Subcutaneous abdominal adipose tissue (tissue), 5 donors: ENCODE measurements around the gene MAP1S.
"Not testable (repeated sequence)": the region's sequence is repeated elsewhere in the genome, so short reads cannot be mapped to it uniquely, and the experiment has no call there.

Experiments used
- H3K27ac ChIP-seq: one replicate; pipeline ENCODE4 v1.7.0; 2013; ENCODE audit warnings: low read depth, mild to moderate bottlenecking, inconsistent platforms, low read length, moderate library complexity
- H3K27me3 ChIP-seq, 5 donors: one replicate each; pipeline ENCODE4 v1.7.0; 2013; ENCODE audit warnings: low read length in 5 of 5, inconsistent platforms in 1 of 5; ENCODE audit not compliant: control insufficient read depth in 5 of 5, insufficient read depth in 4 of 5
- H3K36me3 ChIP-seq, 5 donors: one replicate each; pipeline ENCODE4 v1.7.0; 2013; ENCODE audit warnings: low read length in 5 of 5; ENCODE audit not compliant: control insufficient read depth in 5 of 5, insufficient read depth in 5 of 5
- H3K4me1 ChIP-seq, 5 donors: one replicate each; pipeline ENCODE4 v1.7.0; 2013; ENCODE audit warnings: low read length in 5 of 5, mild to moderate bottlenecking in 3 of 5, moderate library complexity in 1 of 5; ENCODE audit not compliant: control insufficient read depth in 5 of 5, insufficient read depth in 5 of 5
- H3K4me3 ChIP-seq, 5 donors: one replicate each; pipeline ENCODE4 v1.7.0; 2013; ENCODE audit warnings: low read length in 5 of 5, low read depth in 1 of 5
- H3K9ac ChIP-seq, 5 donors: one replicate each; pipeline ENCODE4 v1.7.0; 2013; ENCODE audit warnings: low read length in 5 of 5, mild to moderate bottlenecking in 4 of 5, moderate library complexity in 3 of 5
- H3K9me3 ChIP-seq, 5 donors: one replicate each; pipeline ENCODE4 v1.7.0; 2013; ENCODE audit warnings: low read length in 5 of 5; ENCODE audit not compliant: control insufficient read depth in 5 of 5
- donor health status: healthy.
- donor health status: healthy.
- donor health status: healthy.
- donor health status: healthy.
- donor health status: healthy.

Gene MAP1S

GRCh38 chr19:17775245-17775927 lies 56.1 kb downstream of the MAP1S start:
- no peak overlapping the region for H3K4me3 ChIP-seq
- peaks cover 0 to 3% (median 0%) of the 10 kb centered on the region in 5 donors for H3K9me3 ChIP-seq
- peaks cover 0 to 40% (median 21%) of the 10 kb centered on the region in 5 donors for H3K4me1 ChIP-seq
- peaks cover 0 to 3% (median 0%) of the 10 kb centered on the region in 5 donors for H3K36me3 ChIP-seq
- H3K27me3 ChIP-seq, result peaks cover 0 to 7% (median 0%) of the 10 kb centered on the region in 5 donors
- no peak overlapping the region for H3K9ac ChIP-seq
- peak overlapping the region; percentile 44 for H3K27ac ChIP-seq

- Histone ChIP-seq H3K36me3 (peaks cover 0 to 3% (median 0%) of the 10 kb centered on the region in 5 donors), H3K27ac (peak overlapping the region; percentile 44), H3K4me1 (peaks cover 0 to 40% (median 21%) of the 10 kb centered on the region in 5 donors)
Measured at GRCh38 chr19:17775991-17776803, 56.9 kb downstream of the MAP1S start.

GRCh38 chr19:17777840-17778239 lies 58.6 kb downstream of the MAP1S start:
- not testable (repeated sequence) for H3K9ac ChIP-seq, H3K4me3 ChIP-seq, H3K9me3 ChIP-seq, H3K27me3 ChIP-seq, H3K27ac ChIP-seq, H3K36me3 ChIP-seq
- peaks cover 0 to 39% (median 21%) of the 10 kb centered on the region in 5 donors for H3K4me1 ChIP-seq

More at GRCh38 chr19:17775991-17776803, 56.9 kb downstream of the MAP1S start:
- Histone ChIP-seq H3K9me3 (peaks cover 0 to 3% (median 0%) of the 10 kb centered on the region in 5 donors), H3K9ac (peak overlapping the region in 1 of 5 donors; percentile 63), H3K27me3 (peaks cover 0 to 7% (median 0%) of the 10 kb centered on the region in 5 donors), H3K4me3 (no peak overlapping the region)

GRCh38 chr19:17778251-17778967 lies 59.1 kb downstream of the MAP1S start:
- H3K9ac ChIP-seq, result no peak overlapping the region
- H3K27ac ChIP-seq, result no peak overlapping the region
- no peaks in the 10 kb centered on the region for H3K36me3 ChIP-seq
- H3K4me1 ChIP-seq, result peaks cover 0 to 37% (median 21%) of the 10 kb centered on the region in 5 donors
- H3K4me3 ChIP-seq, result peak overlapping the region in 2 of 5 donors; percentile 0 to 1
- H3K9me3 ChIP-seq, result peaks cover 0 to 6% (median 4%) of the 10 kb centered on the region in 5 donors
- peaks cover 0 to 7% (median 0%) of the 10 kb centered on the region in 5 donors for H3K27me3 ChIP-seq

GRCh38 chr19:17778968-17779929 lies 60.0 kb downstream of the MAP1S start:
- H3K36me3 ChIP-seq, result no peaks in the 10 kb centered on the region
- peaks cover 0 to 7% (median 0%) of the 10 kb centered on the region in 5 donors for H3K27me3 ChIP-seq
- no peak overlapping the region for H3K9ac ChIP-seq
- peaks cover 0 to 41% (median 24%) of the 10 kb centered on the region in 5 donors for H3K4me1 ChIP-seq
- H3K4me3 ChIP-seq, result peak overlapping the region in 2 of 5 donors; percentile 0 to 1
- H3K27ac ChIP-seq, result no peak overlapping the region
- peaks cover 0 to 6% (median 4%) of the 10 kb centered on the region in 5 donors for H3K9me3 ChIP-seq

- no peak overlapping the region for H3K27ac ChIP-seq
- H3K4me1 ChIP-seq, result peaks cover 0 to 38% (median 24%) of the 10 kb centered on the region in 5 donors
- H3K36me3 ChIP-seq, result no peaks in the 10 kb centered on the region
- no peak overlapping the region for H3K4me3 ChIP-seq
- H3K27me3 ChIP-seq, result peaks cover 0 to 7% (median 0%) of the 10 kb centered on the region in 5 donors
- H3K9ac ChIP-seq, result no peak overlapping the region
- H3K9me3 ChIP-seq, result peaks cover 0 to 6% (median 4%) of the 10 kb centered on the region in 5 donors
Measured at GRCh38 chr19:17780781-17781180, 61.5 kb downstream of the MAP1S start.

- not testable (repeated sequence) for H3K27me3 ChIP-seq, H3K9me3 ChIP-seq, H3K36me3 ChIP-seq, H3K27ac ChIP-seq, H3K9ac ChIP-seq, H3K4me3 ChIP-seq
- H3K4me1 ChIP-seq, result peaks cover 0 to 12% (median 8%) of the 10 kb centered on the region in 5 donors
Measured at GRCh38 chr19:17783721-17784120, 64.4 kb downstream of the MAP1S start.
